Mucosa of descending colon (tissue), 3 donors: ENCODE results near the gene TMEM87B. TPM values are rescaled to one million over a fixed set of nuclear protein-coding genes. Genes with fewer than 3 reads are reported as not detected.

Experiments used
- ATAC-seq: fragments of 200-7000 bp; cut with Tn5 transposase; one replicate; pipeline ENCODE4 v1.9.1; 2020; ENCODE audit warnings: mild to moderate bottlenecking, moderate library complexity
- DNase-seq, 3 donors: peaks; one replicate each; pipeline ENCODE4 v3.0.0-alpha.2; 2020
- H3K36me3 ChIP-seq: fragments of 200-600 bp; one replicate; pipeline ENCODE4 v1.8.0; 2021; ENCODE audit warnings: low read depth, mild to moderate bottlenecking
- H3K4me1 ChIP-seq: fragments of 200-600 bp; one replicate; pipeline ENCODE4 v1.8.0; 2021; ENCODE audit warnings: low read depth, mild to moderate bottlenecking
- H3K4me3 ChIP-seq: fragments of 200-600 bp; one replicate; pipeline ENCODE4 v1.8.0; 2021; ENCODE audit warnings: mild to moderate bottlenecking
- H3K9me3 ChIP-seq: fragments of 200-600 bp; one replicate; pipeline ENCODE4 v1.8.0; 2021; ENCODE audit warnings: mild to moderate bottlenecking
- CTCF ChIP-seq: fragments of 200-600 bp; IDR thresholded peaks from one replicate; pipeline ENCODE4 v1.8.0; 2022; ENCODE audit warnings: antibody characterized with exemption, mild to moderate bottlenecking
- intact Hi-C, 2 donors: fragments of 100-400 bp; cut with DNase I in 1 of 2; cut with micrococcal nuclease in 1 of 2; formaldehyde crosslinking; loops; one replicate each; pipeline versions ENCODE4 v1.11.0 to v1.11.1; 2022; cut with DNase I, micrococcal nuclease
- total RNA-seq, 3 donors: library from RNA; stranded (reverse); fragmentation: NEBNext Ultra II Directional in 2 of 3; extraction: Animal tissue kit (Norgen Biotek cat#: 25700) in 2 of 3; gene quantifications; one replicate each; pipeline versions ENCODE4 v1.2.1 to v1.2.4, GENCODE V29; 2021 to 2023
- donor health status: DM: no; HTN: no; CAD: no; lungs with moderate emphysema.
- donor health status: DM: no; HTN: no; CAD: no.
- donor health status: DM: no; HTN: yes; CAD: no.

The TMEM87B gene
- total RNA-seq, 3 donors from 2014 or later = 39.2 to 72.2 (median 55.7) TPM

- no peak for TF ChIP-seq CTCF
- DNase-seq = peak; percentile 53 to 66 (median 58)
- peak; percentile 96 for ATAC-seq
- no peak overlapping the region for H3K4me3 ChIP-seq
- intact Hi-C loops = no loop called here
- peaks cover 9% of the 10 kb centered on the region for H3K4me1 ChIP-seq
- H3K9me3 ChIP-seq = no peaks in the 10 kb centered on the region
- H3K36me3 ChIP-seq = peaks cover 3% of the 10 kb centered on the region
Observed at GRCh38 chr2:112010751-112011150, 44.3 kb upstream of the TMEM87B start.

- Histone ChIP-seq H3K4me3 (no peak overlapping the region), H3K36me3 (peaks cover 3% of the 10 kb centered on the region), H3K9me3 (no peaks in the 10 kb centered on the region), H3K4me1 (peaks cover 9% of the 10 kb centered on the region)
- ATAC-seq (no peak), DNase-seq (no peak)
- intact Hi-C loops = no loop called here
- TF ChIP-seq CTCF = no peak
Observed at GRCh38 chr2:112012556-112012955, 42.5 kb upstream of the TMEM87B start.

GRCh38 chr2:112018846-112019245 lies 36.2 kb upstream of the TMEM87B start:
- H3K36me3 ChIP-seq = no peaks in the 10 kb centered on the region
- H3K9me3 ChIP-seq = no peaks in the 10 kb centered on the region
- ATAC-seq (no peak), DNase-seq (no peak)
- H3K4me1 ChIP-seq = no peaks in the 10 kb centered on the region
- intact Hi-C loops = no loop called here
- H3K4me3 ChIP-seq = no peak overlapping the region
- no peak for TF ChIP-seq CTCF

- Histone ChIP-seq H3K9me3 (no peaks in the 10 kb centered on the region), H3K36me3 (no peaks in the 10 kb centered on the region), H3K4me3 (no peak overlapping the region), H3K4me1 (no peaks in the 10 kb centered on the region)
- intact Hi-C loops = no loop called here
- no peak for DNase-seq
- ATAC-seq = peak; percentile 73
- no peak for TF ChIP-seq CTCF
Observed at GRCh38 chr2:112019569-112019982, 35.5 kb upstream of the TMEM87B start.

- ATAC-seq (no peak), DNase-seq (no peak)
- Histone ChIP-seq H3K4me3 (no peak overlapping the region), H3K4me1 (no peaks in the 10 kb centered on the region), H3K9me3 (no peaks in the 10 kb centered on the region), H3K36me3 (no peaks in the 10 kb centered on the region)
- no peak for TF ChIP-seq CTCF
- intact Hi-C loops = no loop called here
Observed at GRCh38 chr2:112020561-112020960, 34.5 kb upstream of the TMEM87B start.

- Histone ChIP-seq H3K36me3 (no peaks in the 10 kb centered on the region), H3K9me3 (no peaks in the 10 kb centered on the region), H3K4me3 (no peak overlapping the region), H3K4me1 (no peaks in the 10 kb centered on the region)
- DNase-seq = no peak
- no peak for ATAC-seq
- intact Hi-C loops = no loop called here
- no peak for TF ChIP-seq CTCF
Observed at GRCh38 chr2:112021290-112021689, 33.8 kb upstream of the TMEM87B start.
